ENCODE results near the gene P3H3. TPM values are rescaled to one million over a fixed set of nuclear protein-coding genes. Genes with fewer than 3 reads are reported as not detected.

P3H3 gene
- total and polyA plus RNA-seq, 9 of the 15 experiments (the other 6 are each of a cell fraction or from before 2014, with no cell fraction given): 0.03 to 15.0 (median 4.8) TPM

DNA sequence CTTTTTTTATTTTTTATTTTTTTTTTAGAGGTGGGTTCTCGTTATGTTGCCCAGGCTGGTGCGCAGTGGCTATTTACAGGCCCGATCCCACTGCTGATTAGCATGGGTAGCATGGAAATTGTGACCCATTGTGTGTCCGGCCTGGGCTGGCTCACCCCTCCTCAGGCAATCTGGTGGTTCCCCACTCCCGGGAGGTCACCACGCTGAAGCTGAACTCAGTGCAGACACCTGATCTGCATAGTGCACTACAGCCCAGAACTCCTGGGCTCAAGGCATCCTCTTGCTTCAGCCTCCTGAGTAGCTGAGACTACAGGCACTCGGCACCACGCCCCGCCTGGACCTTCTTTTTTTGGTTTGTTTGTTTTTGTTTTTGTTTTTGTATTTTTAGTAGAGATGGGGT is 44.4 kb upstream of the P3H3 start (continued):
- TF ChIP-seq, protein P1, sequence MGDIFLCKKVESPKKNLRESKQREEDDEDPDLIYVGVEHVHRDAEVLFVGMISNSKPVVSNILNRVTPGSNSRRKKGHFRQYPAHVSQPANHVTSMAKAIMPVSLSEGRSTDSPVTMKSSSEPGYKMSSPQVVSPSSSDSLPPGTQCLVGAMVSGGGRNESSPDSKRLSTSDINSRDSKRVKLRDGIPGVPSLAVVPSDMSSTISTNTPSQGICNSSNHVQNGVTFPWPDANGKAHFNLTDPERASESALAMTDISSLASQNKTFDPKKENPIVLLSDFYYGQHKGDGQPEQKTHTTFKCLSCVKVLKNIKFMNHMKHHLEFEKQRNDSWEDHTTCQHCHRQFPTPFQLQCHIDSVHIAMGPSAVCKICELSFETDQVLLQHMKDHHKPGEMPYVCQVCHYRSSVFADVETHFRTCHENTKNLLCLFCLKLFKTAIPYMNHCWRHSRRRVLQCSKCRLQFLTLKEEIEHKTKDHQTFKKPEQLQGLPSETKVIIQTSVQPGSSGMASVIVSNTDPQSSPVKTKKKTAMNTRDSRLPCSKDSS (IDR thresholded peaks at IDR 0.05; ENCODE audit: low read depth, partially characterized antibody): no peak
- TF ChIP-seq MCM5 (IDR thresholded peaks at IDR 0.05; ENCODE audit: low read depth) (no peak), HNRNPLL (IDR thresholded peaks at IDR 0.05; ENCODE audit: low read depth, low read length, poor library complexity, severe bottlenecking) (no peak), CBFA2T2 (conservative IDR thresholded peaks at IDR 0.05) (no peak)
- TF ChIP-seq, protein P2, sequence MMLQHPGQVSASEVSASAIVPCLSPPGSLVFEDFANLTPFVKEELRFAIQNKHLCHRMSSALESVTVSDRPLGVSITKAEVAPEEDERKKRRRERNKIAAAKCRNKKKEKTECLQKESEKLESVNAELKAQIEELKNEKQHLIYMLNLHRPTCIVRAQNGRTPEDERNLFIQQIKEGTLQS (IDR thresholded peaks at IDR 0.05): no peak
- TF ChIP-seq, protein P2 (CRISPR knock-in tag; conservative IDR thresholded peaks at IDR 0.05): no peak

DNA sequence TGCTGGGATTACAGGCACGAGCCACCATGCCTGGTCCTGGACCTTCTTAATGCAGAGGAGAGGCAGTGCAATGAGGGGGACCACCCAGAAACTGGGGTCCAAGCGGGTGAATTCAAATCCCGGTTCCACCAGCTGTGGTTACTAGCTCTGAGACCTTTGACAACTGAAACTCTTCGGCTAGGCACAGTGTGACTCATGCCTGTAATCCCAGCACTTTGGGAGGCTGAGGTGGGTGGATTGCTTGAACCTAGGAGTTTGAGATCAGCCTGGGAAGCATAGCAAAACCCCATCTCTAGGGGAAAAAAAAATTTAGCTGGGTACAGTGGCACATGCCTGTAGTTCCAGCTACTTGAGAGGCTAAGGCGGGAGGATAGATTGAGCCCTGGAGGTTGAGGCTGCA is 43.9 kb upstream of the P3H3 start:
- Histone ChIP-seq H3K9ac (ENCODE audit: insufficient read depth in 1 of 2, low read depth in 2 of 2, low read length in 2 of 2) (no peak overlapping the region), H4K20me1 (replicated peaks; ENCODE audit: control insufficient read depth, insufficient read depth, low read length) (no peaks in the 10 kb centered on the region), H3K4me1 (replicated peaks in 1 of 2; ENCODE audit: control insufficient read depth in 2 of 2, insufficient read depth in 2 of 2, low read length in 2 of 2) (peaks cover under 1 to 4% of the 10 kb centered on the region in 2 experiments; a peak in 3 of 5 replicates), H3K27ac (ENCODE audit: extremely low read depth, low read depth, low read length) (no peak overlapping the region), H3K27me3 (ENCODE audit: control insufficient read depth in 2 of 2, insufficient read depth in 2 of 2, low read length in 2 of 2) (no peaks in the 10 kb centered on the region), H3K4me3 (no peak overlapping the region), H3K4me2 (ENCODE audit: insufficient read depth, low read length) (no peak overlapping the region), H3K9me1 (ENCODE audit: control insufficient read depth, insufficient read depth, low read length) (no peaks in the 10 kb centered on the region), H3K9me3 (replicated peaks; ENCODE audit: control insufficient read depth, insufficient read depth, low read depth, low read length) (no peaks in the 10 kb centered on the region), H3K36me3 (ENCODE audit: control insufficient read depth, insufficient read depth, low read length) (no peaks in the 10 kb centered on the region), H3K79me2 (ENCODE audit: control insufficient read depth, insufficient read depth, low read length) (no peaks in the 10 kb centered on the region), H2AFZ (ENCODE audit: low read depth, low read length) (no peak overlapping the region)
- WGBS (ENCODE audit: insufficient coverage, low coverage, missing lambda C conversion rate): 24% methylated on average over 5 of the region's 5 CpGs
- intact Hi-C loops (cut with micrococcal nuclease) (no loop called here), in situ Hi-C loops (cut with MboI) (no loop called here)
- ChIA-PET POLR2A (interaction anchor here (0.6 to 1.7 kb wide), 2 partner anchors 21 to 188 kb away, joined by 3 to 4 read pairs; no protein-coding TSS in a partner anchor), CTCF (ENCODE audit: low intra/inter-chr PET ratio) (no interaction called here)
- no TSS peak for BruUV-seq (replicated peaks)
- FAIRE-seq (peak; percentile 55), DNase-seq (ENCODE audit: extremely low read depth in 1 of 4, low spot score in 3 of 4) (no peak), ATAC-seq (no peak)
- TF ChIP-seq NR2C2 (CRISPR knock-in tag; IDR thresholded peaks at IDR 0.05): no peak
- no peak for TF ChIP-seq NR2C2 (tag; IDR thresholded peaks at IDR 0.05)
- TF ChIP-seq, protein P3, sequence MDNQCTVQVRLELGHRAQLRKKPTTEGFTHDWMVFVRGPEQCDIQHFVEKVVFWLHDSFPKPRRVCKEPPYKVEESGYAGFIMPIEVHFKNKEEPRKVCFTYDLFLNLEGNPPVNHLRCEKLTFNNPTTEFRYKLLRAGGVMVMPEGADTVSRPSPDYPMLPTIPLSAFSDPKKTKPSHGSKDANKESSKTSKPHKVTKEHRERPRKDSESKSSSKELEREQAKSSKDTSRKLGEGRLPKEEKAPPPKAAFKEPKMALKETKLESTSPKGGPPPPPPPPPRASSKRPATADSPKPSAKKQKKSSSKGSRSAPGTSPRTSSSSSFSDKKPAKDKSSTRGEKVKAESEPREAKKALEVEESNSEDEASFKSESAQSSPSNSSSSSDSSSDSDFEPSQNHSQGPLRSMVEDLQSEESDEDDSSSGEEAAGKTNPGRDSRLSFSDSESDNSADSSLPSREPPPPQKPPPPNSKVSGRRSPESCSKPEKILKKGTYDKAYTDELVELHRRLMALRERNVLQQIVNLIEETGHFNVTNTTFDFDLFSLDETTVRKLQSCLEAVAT (IDR thresholded peaks at IDR 0.05): no peak
- no peak for TF ChIP-seq RFX1 (IDR thresholded peaks at IDR 0.05)
- TF ChIP-seq HNRNPH1 (optimal IDR thresholded peaks at IDR 0.05; ENCODE audit: low read depth, low read length): no peak
- TF ChIP-seq ZKSCAN1 (IDR thresholded peaks at IDR 0.05; ENCODE audit: low read depth, low read length): no peak
- no peak for TF ChIP-seq RBM25 (IDR thresholded peaks at IDR 0.05; ENCODE audit: low read depth, low read length, severe bottlenecking)
- no peak for TF ChIP-seq TAF7 (tag; IDR thresholded peaks at IDR 0.05)
- TF ChIP-seq, protein P4, sequence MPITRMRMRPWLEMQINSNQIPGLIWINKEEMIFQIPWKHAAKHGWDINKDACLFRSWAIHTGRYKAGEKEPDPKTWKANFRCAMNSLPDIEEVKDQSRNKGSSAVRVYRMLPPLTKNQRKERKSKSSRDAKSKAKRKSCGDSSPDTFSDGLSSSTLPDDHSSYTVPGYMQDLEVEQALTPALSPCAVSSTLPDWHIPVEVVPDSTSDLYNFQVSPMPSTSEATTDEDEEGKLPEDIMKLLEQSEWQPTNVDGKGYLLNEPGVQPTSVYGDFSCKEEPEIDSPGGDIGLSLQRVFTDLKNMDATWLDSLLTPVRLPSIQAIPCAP (CRISPR knock-in tag; IDR thresholded peaks at IDR 0.05; ENCODE audit: borderline replicate concordance): no peak
- no peak for TF ChIP-seq ZNF184 (CRISPR knock-in tag; IDR thresholded peaks at IDR 0.05)
- no peak for TF ChIP-seq L3MBTL2 (IDR thresholded peaks at IDR 0.05)
- no peak for TF ChIP-seq LARP7 (IDR thresholded peaks at IDR 0.05)
- TF ChIP-seq SMAD1 (IDR thresholded peaks at IDR 0.05; ENCODE audit: low read depth, low read length, partially characterized antibody): no peak
- no peak for TF ChIP-seq ZFX (CRISPR knock-in tag; IDR thresholded peaks at IDR 0.05)

Data from K562 (cell line).